Osteocyte (in vitro differentiated cells): ENCODE data around the gene DDX60. TPM values are rescaled to one million over a fixed set of nuclear protein-coding genes. Genes with fewer than 3 reads are reported as not detected.
"Not testable (repeated sequence)": the region's sequence is repeated elsewhere in the genome, so short reads cannot be mapped to it uniquely, and the experiment has no call there.

Experiments
- DNase-seq: peaks from one replicate; pipeline ENCODE4 v3.0.0; 2021; ENCODE audit warnings: mixed read lengths; ENCODE audit not compliant: unreplicated experiment; ENCODE audit errors: extremely low spot score
- H3K27ac Mint-ChIP-seq: one replicate; pipeline ENCODE4 v1.8.0; 2021; ENCODE audit warnings: mild to moderate bottlenecking, mixed read lengths; ENCODE audit not compliant: unreplicated experiment
- H3K27me3 Mint-ChIP-seq: one replicate; pipeline ENCODE4 v1.8.0; 2021; ENCODE audit warnings: mixed read lengths; ENCODE audit not compliant: unreplicated experiment
- H3K36me3 Mint-ChIP-seq: one replicate; pipeline ENCODE4 v1.8.0; 2021; ENCODE audit warnings: mixed read lengths; ENCODE audit not compliant: unreplicated experiment
- H3K4me1 Mint-ChIP-seq: one replicate; pipeline ENCODE4 v1.8.0; 2021; ENCODE audit warnings: mixed read lengths; ENCODE audit not compliant: unreplicated experiment
- H3K4me3 Mint-ChIP-seq: one replicate; pipeline ENCODE4 v1.8.0; 2021; ENCODE audit warnings: mild to moderate bottlenecking, moderate library complexity, mixed read lengths; ENCODE audit not compliant: unreplicated experiment
- H3K9me3 Mint-ChIP-seq: one replicate; pipeline ENCODE4 v1.8.0; 2021; ENCODE audit warnings: mixed read lengths; ENCODE audit not compliant: unreplicated experiment
- CTCF ChIP-seq: fragments of 200-600 bp; sonication (generic); IDR thresholded peaks from 2 replicates; pipeline ENCODE4 v1.5.0; 2021; ENCODE audit warnings: antibody characterized with exemption, mild to moderate bottlenecking, moderate library complexity
- total RNA-seq: library from RNA; stranded (reverse); gene quantifications from 2 replicates; pipeline ENCODE4 v1.2.1, GENCODE V29; 2021

DDX60 gene
- total RNA-seq, 1 donor from 2014 or later = 15.7 TPM

GRCh38 chr4:168334053-168334452, 15.5 kb upstream of the DDX60 start:
- Mint-ChIP-seq H3K36me3 (no peaks in the 10 kb centered on the region), H3K4me1 (peaks cover 2% of the 10 kb centered on the region), H3K9me3 (peaks cover under 1% of the 10 kb centered on the region), H3K27ac (no peak overlapping the region), H3K27me3 (peaks cover 18% of the 10 kb centered on the region), H3K4me3 (no peak overlapping the region)
- DNase-seq = no peak
- no peak for TF ChIP-seq CTCF

- H3K4me1 Mint-ChIP-seq, H3K36me3 Mint-ChIP-seq, DNase-seq, H3K27ac Mint-ChIP-seq, H3K4me3 Mint-ChIP-seq, H3K9me3 Mint-ChIP-seq: not testable (repeated sequence)
- peaks cover 20% of the 10 kb centered on the region for H3K27me3 Mint-ChIP-seq
Observed at GRCh38 chr4:168330575-168330974, 12.0 kb upstream of the DDX60 start.

- TF ChIP-seq CTCF = no peak
- no peaks in the 10 kb centered on the region for H3K4me1 Mint-ChIP-seq
- H3K27me3 Mint-ChIP-seq = peaks cover 16% of the 10 kb centered on the region
Observed at GRCh38 chr4:168325591-168325990, 7.0 kb upstream of the DDX60 start.

GRCh38 chr4:168321006-168321405, 2.5 kb upstream of the DDX60 start:
- no peak overlapping the region for H3K27ac Mint-ChIP-seq
- H3K9me3 Mint-ChIP-seq = peaks cover 3% of the 10 kb centered on the region
- H3K4me1 Mint-ChIP-seq = peaks cover 24% of the 10 kb centered on the region
- H3K4me3 Mint-ChIP-seq = no peak overlapping the region
- no peaks in the 10 kb centered on the region for H3K36me3 Mint-ChIP-seq
- DNase-seq = no peak
- TF ChIP-seq CTCF = no peak
- no peaks in the 10 kb centered on the region for H3K27me3 Mint-ChIP-seq

More at GRCh38 chr4:168325591-168325990, 7.0 kb upstream of the DDX60 start:
- no peak overlapping the region for H3K4me3 Mint-ChIP-seq
- peaks cover 10% of the 10 kb centered on the region for H3K9me3 Mint-ChIP-seq
- no peaks in the 10 kb centered on the region for H3K36me3 Mint-ChIP-seq
- H3K27ac Mint-ChIP-seq = no peak overlapping the region
- DNase-seq = no peak

GRCh38 chr4:168319486-168320019, 1.0 kb upstream of the DDX60 start:
- Mint-ChIP-seq H3K27ac (peak overlapping the region; percentile 99), H3K9me3 (peaks cover 3% of the 10 kb centered on the region), H3K4me1 (peaks cover 24% of the 10 kb centered on the region), H3K36me3 (no peaks in the 10 kb centered on the region), H3K4me3 (peak overlapping the region; percentile 92), H3K27me3 (no peaks in the 10 kb centered on the region)
- DNase-seq = no peak
- no peak for TF ChIP-seq CTCF

- peak overlapping the region; percentile 99 for H3K27ac Mint-ChIP-seq
- no peak for DNase-seq
- no peak for TF ChIP-seq CTCF
- peaks cover 24% of the 10 kb centered on the region for H3K4me1 Mint-ChIP-seq
- H3K4me3 Mint-ChIP-seq = peak overlapping the region; percentile 92
- H3K9me3 Mint-ChIP-seq = peaks cover 3% of the 10 kb centered on the region
- H3K27me3 Mint-ChIP-seq = no peaks in the 10 kb centered on the region
- no peaks in the 10 kb centered on the region for H3K36me3 Mint-ChIP-seq
Observed at GRCh38 chr4:168317621-168318020, 931 bp downstream of the DDX60 start.
